ENCODE data around the gene CD3E. TPM values are rescaled to one million over a fixed set of nuclear protein-coding genes. Genes with fewer than 3 reads are reported as not detected.

The CD3E gene
- total RNA-seq, 1 experiment from 2014 or later = not detected

DNA sequence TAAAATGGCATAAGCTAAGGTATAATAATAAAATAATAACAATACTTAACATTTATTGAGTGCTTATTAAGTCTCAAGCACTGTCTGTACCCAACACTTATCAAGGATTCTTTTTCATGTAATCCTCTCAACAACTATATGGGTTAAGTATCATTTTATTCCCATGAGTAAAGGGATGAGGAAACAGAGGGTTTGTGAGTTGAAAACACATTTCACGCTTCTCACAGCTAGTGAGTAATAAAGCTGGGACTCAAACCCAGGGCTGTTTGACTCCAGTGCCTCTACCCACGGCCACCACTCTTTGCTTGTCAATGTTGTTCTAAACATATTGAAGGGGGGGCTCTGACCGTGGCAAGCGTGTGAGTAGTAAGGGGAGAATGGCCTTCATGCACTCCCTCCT lies 8.7 kb downstream of the CD3E start:
- in situ Hi-C loops (cut with HindIII; ENCODE audit: low pct_unique_long_range_greater_than_20kb, low sequenced_read_pairs) = no loop called here
- no peak for DNase-seq (ENCODE audit: low read depth, low spot score)

DNA sequence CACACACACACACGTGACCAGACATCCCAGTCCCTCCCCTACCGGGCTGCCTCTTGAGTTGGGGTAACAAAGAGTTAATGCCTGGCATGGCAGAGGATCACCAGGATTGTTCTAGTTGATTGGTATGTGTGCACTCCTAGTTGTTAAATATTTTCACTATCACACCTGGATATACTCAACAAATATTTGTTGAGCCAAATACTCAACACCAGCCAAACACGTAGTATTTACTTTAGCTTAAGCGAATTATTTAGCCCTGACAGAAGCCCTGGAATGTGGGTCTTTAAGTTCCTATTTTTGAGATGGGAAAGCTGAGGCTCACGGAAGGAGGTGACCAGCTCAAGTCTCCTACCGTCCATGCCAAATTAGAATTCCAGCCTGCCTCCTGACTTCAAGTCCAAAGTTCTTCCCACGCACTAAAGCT lies 10.5 kb downstream of the CD3E start:
- no peak for DNase-seq (ENCODE audit: low read depth, low spot score)
- in situ Hi-C loops (cut with HindIII; ENCODE audit: low pct_unique_long_range_greater_than_20kb, low sequenced_read_pairs) = no loop called here

DNA sequence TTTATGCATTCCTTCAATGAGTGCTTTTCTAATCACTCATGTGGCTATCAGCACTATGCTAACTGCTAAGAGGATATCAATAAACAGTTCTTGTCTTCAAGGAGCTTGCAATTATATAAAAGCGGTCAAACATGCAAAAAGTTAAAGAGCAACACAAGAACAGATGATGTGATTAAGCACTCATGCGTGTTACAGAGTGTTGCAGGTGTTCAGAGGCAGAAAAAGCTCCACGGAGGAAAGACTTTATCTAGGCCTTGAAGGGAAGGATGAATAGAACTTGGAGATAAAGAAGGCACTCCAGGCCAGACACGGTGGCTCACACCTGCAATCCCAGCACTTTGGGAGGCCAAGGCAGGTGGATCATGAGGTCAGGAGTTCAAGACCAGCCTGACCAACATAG lies 13.6 kb downstream of the CD3E start:
- DNase-seq (ENCODE audit: low read depth, low spot score) = no peak
- in situ Hi-C loops (cut with HindIII; ENCODE audit: low pct_unique_long_range_greater_than_20kb, low sequenced_read_pairs) = no loop called here

DNA sequence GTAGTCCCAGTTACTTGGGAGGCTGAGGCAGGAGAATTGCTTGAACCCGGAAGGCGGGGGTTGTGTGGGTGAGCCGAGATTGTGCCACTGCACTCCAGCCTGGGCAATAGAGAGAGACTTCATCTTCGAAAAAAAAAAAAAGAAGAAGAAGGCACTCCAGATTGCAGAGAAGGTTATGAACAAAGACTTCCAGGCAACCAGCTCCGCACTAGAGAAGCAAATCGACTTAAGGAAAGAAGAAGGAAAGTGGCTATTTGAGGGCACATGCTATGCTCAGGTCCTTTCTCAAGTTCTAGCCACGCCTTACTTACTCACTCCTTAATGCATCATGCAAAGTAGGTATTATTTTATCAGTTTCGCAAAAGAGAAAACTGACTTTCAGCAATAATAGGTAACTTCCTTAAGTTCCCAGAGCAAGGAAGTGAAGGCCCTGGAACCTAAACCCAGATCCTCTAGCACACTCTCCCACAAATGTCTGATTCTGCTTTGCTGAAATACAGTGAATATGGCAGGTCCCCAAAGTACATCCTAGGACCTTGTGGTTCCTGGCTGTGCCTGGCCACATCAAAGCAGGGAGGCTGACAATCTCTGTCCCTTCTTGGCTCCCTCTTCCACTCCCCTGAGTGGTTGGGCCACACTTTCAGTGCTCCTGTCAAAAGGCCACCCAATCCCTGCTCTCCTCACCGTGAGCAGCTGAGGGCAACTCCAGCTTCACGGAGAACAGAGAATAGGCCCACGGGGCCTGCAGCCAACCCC lies 14.2 kb downstream of the CD3E start:
- in situ Hi-C loops (cut with HindIII; ENCODE audit: low pct_unique_long_range_greater_than_20kb, low sequenced_read_pairs) = no loop called here

DNA sequence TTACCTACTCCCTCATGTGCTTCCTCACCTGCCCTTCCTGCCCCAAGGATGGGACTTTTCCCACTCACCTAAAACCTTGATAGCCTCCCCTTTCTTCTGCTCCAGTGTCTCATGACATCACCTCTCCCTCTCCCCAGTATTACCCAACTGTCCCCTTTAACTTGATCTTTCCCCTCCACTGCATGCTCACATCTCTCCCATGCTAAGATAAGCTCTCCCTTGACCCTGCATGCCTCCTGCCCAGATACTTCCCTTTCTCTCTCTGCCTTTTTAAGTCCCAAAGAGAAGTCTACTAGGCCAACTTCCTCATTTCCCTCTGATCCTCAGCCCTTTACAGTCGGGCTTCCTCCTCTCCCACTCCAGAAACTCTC lies 14.8 kb downstream of the CD3E start:
- no peak for DNase-seq (ENCODE audit: low read depth, low spot score)
- in situ Hi-C loops (cut with HindIII; ENCODE audit: low pct_unique_long_range_greater_than_20kb, low sequenced_read_pairs) = no loop called here

More for the DNA sequence above, 14.2 kb downstream of the CD3E start:
- DNase-seq (ENCODE audit: low read depth, low spot score) = no peak

DNA sequence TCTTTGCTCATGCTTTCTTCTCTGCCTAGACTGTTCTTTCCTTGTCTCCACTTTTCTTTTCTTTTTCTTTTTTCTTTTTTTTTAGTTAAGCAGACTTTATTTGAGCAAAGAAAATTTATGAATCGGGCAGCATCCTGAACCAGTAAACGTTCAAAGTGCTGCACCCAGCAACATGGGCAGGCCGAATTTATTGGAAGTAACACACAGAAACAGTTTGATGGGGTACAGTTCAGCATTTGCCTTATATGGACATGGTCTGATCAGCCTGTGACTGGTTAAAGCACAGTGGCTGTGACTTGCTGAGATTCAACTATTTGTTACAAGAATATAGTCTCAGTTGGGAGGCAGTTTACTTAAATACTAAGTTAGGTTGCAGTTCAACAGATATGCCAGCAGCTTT lies 16.0 kb downstream of the CD3E start:
- no peak for DNase-seq (ENCODE audit: low read depth, low spot score)
- in situ Hi-C loops (cut with HindIII; ENCODE audit: low pct_unique_long_range_greater_than_20kb, low sequenced_read_pairs) = no loop called here

DNA sequence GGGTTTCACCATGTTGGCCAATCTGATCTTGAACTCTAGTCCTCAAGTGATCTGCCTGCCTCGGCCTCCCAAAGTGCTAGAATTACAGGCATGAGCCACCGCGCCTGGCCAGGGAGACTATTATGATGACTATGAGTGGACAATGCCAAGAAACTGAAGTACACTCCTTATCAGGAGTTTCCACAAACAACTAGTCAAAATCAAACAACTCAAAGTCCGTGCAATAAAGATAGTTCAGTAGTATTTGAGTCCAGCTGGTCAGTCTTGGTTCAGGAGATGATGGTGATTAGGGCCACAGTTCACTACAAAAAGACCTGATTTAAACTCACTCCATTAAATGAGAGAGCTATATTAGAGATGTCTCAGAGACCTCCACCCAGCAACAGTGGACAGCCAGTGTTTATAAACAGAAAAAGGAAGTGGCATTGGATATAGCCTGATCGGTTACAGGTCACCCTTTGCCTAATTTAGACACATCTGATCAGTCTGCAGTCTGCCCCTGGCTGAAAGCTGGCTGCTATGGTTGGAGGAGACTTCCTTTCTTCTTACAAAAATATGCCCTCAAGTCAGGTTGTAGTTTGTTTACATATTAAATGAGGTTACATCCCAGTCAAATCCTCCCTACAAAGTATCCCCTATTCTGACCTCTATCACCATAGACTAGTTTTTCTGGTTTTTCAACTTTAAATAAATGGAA lies 17.0 kb downstream of the CD3E start:
- in situ Hi-C loops (cut with HindIII; ENCODE audit: low pct_unique_long_range_greater_than_20kb, low sequenced_read_pairs) = no loop called here
- DNase-seq (ENCODE audit: low read depth, low spot score) = no peak

DNA sequence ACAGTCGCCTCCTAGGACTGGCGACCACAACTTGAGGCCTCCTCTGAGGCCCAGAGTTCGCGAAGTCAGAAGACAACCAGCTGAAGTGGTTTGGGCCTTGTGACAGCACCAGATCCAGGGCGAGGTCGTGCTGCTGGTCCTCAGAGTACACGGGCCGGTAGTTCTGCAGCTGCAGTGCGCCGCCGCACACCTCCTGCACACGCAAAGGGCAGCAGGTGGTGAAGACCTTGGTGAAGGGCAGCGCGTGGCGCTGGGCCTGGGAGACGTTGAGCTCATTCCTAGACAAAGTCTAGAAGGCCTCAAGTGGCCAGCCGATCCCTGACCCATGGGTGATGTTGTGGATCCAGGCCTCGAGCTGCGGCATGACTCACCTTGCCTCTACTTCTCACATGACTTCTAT lies 18.2 kb downstream of the CD3E start:
- DNase-seq (ENCODE audit: low read depth, low spot score) = no peak
- in situ Hi-C loops (cut with HindIII; ENCODE audit: low pct_unique_long_range_greater_than_20kb, low sequenced_read_pairs) = no loop called here

DNA sequence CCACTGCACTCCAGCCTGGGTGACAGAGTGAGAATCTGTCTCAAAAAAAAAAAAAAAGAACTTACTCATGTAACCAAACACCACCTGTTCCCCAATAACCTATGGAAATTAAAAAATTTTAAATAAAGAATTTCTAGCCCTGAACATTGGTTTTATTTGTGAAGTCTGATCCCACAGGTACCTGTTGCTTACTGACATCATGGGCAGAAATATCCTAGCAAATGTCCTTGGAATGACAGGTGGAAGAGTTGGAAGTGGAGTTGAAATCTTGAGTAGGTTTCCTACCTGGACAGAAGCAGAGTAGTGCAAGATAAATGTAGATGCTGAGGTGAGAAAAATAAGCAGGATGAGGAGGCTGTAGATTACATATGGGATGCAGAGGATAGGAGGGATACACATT lies 20.8 kb downstream of the CD3E start:
- in situ Hi-C loops (cut with HindIII; ENCODE audit: low pct_unique_long_range_greater_than_20kb, low sequenced_read_pairs) = no loop called here
- DNase-seq (ENCODE audit: low read depth, low spot score) = no peak

DNA sequence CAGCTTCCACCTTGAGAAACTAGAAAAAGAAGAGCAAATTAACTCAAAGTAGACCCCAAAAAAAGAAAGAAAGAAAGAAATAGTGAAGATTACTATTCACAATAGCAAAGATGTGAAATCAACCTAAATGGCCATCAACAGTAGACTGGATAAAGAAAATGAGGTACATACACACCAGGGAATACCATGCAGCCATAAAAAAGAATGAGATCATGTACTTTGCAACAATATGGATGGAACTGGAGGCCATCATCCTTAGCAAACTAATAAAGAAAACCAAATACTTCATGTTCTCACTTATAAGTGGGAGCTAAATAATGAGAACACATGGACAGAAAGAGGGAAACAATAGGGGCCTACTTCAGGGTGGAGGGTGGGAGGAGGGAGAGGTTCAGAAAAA lies 24.2 kb downstream of the CD3E start:
- in situ Hi-C loops (cut with HindIII; ENCODE audit: low pct_unique_long_range_greater_than_20kb, low sequenced_read_pairs) = no loop called here
- no peak for DNase-seq (ENCODE audit: low read depth, low spot score)

DNA sequence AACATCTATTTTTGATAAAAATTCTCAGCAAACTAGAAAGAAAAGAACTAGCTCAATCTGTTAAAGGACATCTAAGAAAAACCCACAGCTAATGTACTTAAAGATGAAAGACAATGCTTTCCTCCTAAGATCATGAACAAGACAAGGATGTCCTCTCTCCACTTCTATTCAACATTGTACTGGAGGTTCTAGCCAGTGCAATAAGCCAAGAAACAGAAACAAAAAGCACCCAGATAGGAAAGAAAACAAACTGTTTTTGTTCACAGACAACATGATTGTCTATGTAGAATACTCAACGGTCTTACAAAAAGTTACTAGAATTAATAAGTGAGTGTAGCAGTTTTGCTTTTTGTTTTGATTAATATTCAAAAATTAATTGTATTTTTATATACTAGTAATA lies 30.2 kb downstream of the CD3E start:
- no peak for DNase-seq (ENCODE audit: low read depth, low spot score)
- in situ Hi-C loops (cut with HindIII; ENCODE audit: low pct_unique_long_range_greater_than_20kb, low sequenced_read_pairs) = no loop called here

DNA sequence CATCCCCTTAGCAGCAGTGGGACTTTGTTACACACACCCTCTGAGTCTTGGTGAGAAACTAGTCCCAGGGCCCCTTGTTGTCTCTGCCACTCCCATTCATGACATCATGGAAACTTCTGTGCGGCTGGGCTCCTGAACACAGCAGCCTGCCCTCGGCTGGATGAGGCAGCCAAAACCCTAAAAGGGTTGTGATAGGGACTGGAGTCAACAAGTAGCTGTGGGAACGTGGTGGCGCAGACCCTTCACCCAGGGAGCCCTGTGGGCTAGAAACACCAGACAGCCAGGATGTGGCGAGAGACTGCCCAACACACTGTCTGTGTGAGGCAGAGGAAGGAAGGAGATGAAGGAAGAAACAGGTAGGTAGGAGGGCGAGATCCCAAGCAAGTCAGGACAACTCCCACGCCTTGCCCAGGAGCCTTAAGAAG lies 34.1 kb downstream of the CD3E start:
- DNase-seq (ENCODE audit: low read depth, low spot score) = no peak
- in situ Hi-C loops (cut with HindIII; ENCODE audit: low pct_unique_long_range_greater_than_20kb, low sequenced_read_pairs) = no loop called here

DNA sequence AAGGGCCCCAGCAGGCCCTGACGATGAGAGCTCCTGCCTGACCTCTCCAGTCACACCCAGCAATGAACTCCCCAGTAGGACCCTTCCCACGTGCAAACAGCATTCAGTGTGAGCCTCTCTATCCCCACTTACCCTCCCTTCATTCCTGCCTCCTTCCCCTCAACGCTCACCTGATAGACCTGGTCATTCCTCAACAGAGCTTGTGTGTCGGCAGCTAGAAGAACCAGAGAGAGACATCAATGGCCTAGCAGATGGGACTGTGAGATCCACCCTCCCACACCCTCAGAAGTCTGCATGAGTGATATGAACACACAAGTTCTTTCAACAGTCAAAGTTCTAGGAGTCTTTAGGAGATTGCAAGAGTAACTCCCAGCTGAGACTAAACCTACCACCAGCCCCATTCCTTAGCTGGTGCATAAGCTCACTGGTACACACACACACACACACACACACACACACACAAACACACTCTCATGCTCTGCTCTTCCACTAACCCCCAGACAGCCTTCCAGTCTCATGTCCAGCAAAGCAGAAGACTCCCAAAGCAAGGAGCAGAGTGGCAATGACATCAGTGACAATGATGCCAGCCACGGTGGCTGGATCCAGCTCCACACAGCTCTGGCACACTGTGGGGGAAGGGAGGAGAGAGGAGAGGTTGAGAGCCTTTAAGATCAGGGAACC lies 34.9 kb downstream of the CD3E start:
- no peak for DNase-seq (ENCODE audit: low read depth, low spot score)
- in situ Hi-C loops (cut with HindIII; ENCODE audit: low pct_unique_long_range_greater_than_20kb, low sequenced_read_pairs) = no loop called here

DNA sequence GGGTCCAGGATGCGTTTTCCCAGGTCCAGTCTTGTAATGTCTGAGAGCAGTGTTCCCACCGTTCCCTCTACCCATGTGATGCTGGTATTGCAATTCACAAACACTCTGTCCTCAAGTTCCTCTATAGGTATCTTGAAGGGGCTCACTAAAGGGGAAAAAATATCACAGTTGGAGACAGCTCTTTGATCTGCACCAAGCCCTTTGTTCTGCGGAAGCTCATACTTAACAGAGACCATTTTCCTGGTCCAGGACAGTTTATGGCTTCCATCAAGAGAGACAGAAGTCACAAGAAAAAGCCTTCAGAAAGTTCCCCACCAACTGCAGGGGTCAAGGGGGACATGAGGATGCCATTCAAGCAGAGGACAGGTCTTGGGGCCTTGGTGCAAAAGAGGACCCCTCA lies 35.9 kb downstream of the CD3E start:
- in situ Hi-C loops (cut with HindIII; ENCODE audit: low pct_unique_long_range_greater_than_20kb, low sequenced_read_pairs) = no loop called here

DNA sequence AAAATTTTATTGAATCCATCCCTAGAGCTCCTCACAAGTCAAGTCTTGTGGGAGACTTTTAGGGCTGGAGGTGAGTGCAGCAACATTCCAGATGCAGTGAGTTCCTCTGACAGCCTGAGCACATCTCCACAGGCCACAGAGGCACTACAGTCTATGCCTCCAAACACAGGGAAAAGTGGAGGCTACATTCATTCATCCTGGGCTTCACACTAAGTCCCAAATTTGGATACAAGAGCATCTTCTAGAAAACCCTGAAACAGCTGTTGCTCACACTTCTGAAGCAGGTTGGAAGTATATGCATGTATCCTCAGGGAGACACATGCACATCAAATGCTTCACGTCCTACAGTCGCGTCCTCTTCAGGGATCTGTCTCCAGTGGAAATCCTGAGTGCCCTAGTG lies 36.7 kb downstream of the CD3E start:
- in situ Hi-C loops (cut with HindIII; ENCODE audit: low pct_unique_long_range_greater_than_20kb, low sequenced_read_pairs) = no loop called here
- no peak for DNase-seq (ENCODE audit: low read depth, low spot score)

More for the DNA sequence above, 35.9 kb downstream of the CD3E start:
- no peak for DNase-seq (ENCODE audit: low read depth, low spot score)

DNA sequence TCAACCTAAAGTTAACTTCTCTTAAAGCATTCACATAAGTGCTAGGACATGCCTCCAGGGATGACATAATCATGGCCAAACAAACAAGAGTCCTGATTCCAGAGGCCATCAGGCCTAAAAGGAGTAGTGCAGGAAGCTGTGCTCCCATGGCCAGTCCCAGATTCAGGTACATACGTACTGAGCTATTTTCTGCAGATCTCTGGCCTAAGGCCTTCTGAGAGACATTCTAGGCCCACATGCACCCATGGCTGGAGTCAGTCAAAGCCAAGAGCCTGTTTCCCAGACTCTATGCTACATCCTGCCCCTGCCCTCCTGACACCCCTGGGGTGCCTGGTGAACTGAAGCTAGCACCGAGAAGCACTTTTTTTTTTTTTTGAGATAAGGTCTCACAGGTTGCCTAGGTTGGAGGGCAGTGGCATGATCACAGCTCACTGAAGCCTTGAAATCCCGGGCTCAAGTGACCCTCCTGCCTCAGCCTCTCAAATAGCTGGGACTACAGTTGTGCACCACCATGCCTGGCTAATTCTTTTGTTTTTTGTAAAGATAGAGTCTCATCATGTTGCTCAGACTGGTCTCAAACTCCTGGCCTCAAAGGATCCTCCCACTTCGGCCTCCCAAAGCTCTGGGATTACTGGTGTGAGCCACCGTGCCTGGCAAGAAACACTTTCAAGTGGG lies 37.4 kb downstream of the CD3E start:
- in situ Hi-C loops (cut with HindIII; ENCODE audit: low pct_unique_long_range_greater_than_20kb, low sequenced_read_pairs) = no loop called here
- DNase-seq (ENCODE audit: low read depth, low spot score) = no peak

DNA sequence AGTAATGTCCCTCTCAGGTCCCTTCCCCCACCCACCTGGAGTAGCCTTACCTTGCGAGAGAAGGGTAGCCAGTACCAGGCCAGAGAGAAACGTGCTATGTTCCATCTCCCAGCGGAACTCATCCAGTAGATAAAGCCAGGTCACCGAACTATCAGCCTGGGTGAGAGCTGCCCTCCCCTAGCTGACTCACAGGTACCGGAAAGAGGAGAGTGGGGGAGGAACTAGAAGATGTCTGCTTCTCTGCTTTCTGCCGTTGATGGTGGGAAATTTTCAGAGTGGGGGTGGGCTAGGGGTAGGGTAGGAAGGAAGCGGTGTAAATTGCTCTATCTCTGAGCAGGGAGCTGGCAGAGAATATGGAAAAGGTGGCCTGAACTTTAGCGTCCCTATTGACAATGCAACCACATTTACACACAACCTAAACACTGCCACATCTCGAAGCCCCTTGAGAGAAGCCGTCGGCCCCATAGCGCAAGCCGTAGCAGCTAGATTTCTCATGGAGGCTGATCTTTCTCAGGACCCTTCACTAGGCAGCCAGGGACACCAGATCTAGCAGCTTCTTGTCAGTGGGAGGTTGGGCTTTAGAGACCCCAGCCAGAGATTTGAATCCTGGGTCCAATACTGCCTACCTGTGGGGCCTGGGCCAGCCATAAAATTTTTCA lies 38.1 kb downstream of the CD3E start, which contains the start of gene CD3D:
TSS of gene CD3D (minus strand) at position 203 of the 659 bp plus-strand sequence. CDS start at position 105, 98 bp downstream.
- in situ Hi-C loops (cut with HindIII; ENCODE audit: low pct_unique_long_range_greater_than_20kb, low sequenced_read_pairs) = no loop called here
- DNase-seq (ENCODE audit: low read depth, low spot score) = no peak

DNA sequence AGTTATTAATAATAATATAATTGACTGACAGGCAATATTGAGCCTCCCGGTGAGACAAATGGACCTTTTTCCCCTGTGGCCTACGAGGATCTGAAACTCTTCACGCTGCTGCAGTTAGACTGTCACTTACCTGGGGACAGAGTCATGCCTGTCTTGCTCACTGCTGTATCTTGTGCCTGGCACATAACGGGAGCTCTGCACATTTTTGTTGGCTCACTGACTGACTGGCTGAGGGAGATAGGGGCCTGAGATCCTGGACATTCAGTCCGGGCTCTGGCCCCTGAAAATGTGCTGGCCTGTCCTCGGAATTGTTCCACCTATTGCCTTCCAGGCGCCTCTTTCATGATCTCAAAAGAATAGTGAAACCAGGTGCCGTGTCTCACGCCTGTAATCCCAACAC lies 38.7 kb downstream of the CD3E start:
- in situ Hi-C loops (cut with HindIII; ENCODE audit: low pct_unique_long_range_greater_than_20kb, low sequenced_read_pairs) = no loop called here
- no peak for DNase-seq (ENCODE audit: low read depth, low spot score)

All from SK-MEL-5 (cell line).